Body of pancreas (tissue), 4 donors: ENCODE data around the gene ICE1. TPM values are rescaled to one million over a fixed set of nuclear protein-coding genes. Genes with fewer than 3 reads are reported as not detected.

ENCODE experiments used
- ATAC-seq: fragments of 150-250 bp; one replicate; pipeline ENCODE4 v1.9.1; 2016
- DNase-seq, 4 donors: peaks; one replicate each; pipeline ENCODE4 v3.0.0-alpha.2; 2019
- H3K27ac ChIP-seq, 4 donors: fragments of 200-600 bp; sonication (generic); 1 replicate in 3 of 4; 2 replicates in 1 of 4; pipeline versions ENCODE4 v1.5.1 to v1.6.1; 2016 to 2019; ENCODE audit warnings: mild to moderate bottlenecking in 1 of 4, mixed read lengths in 1 of 4, moderate library complexity in 1 of 4
- H3K27me3 ChIP-seq, 2 donors: fragments of 200-600 bp; sonication (generic); one replicate each; pipeline ENCODE4 v1.6.0; 2016; ENCODE audit warnings: mild to moderate bottlenecking in 1 of 2
- H3K36me3 ChIP-seq, 2 donors: fragments of 200-600 bp; sonication (generic); replicated peaks in 1 of 2; 2 replicates each; pipeline ENCODE4 v1.5.1; 2016; ENCODE audit warnings: low read depth in 2 of 2; ENCODE audit not compliant: insufficient read depth in 1 of 2
- H3K4me1 ChIP-seq: fragments of 200-600 bp; sonication (generic); one replicate; pipeline ENCODE4 v1.6.0; 2016
- H3K4me3 ChIP-seq, 2 donors: fragments of 200-600 bp; sonication (generic); 1 replicate in 1 of 2; 2 replicates in 1 of 2; pipeline ENCODE4 v1.5.1; 2016 to 2019
- H3K9me3 ChIP-seq, 3 donors: fragments of 200-600 bp; sonication (generic); 1 replicate in 2 of 3; 2 replicates in 1 of 3; pipeline ENCODE4 v1.5.1; 2016
- POLR2A ChIP-seq, 3 donors: fragments of 450-650 bp; IDR thresholded peaks; one replicate each; pipeline ENCODE4 v1.6.1; 2016; ENCODE audit warnings: antibody characterized with exemption in 3 of 3, mild to moderate bottlenecking in 2 of 3
- WGBS, 2 donors: methylation state at CpG; one replicate each; pipeline ENCODE4 v1.1.5; 2017; 5-methylcytosine and 5-hydroxymethylcytosine counted together
- intact Hi-C: fragments of 100-400 bp; cut with DNase I; formaldehyde crosslinking; loops from one replicate; pipeline ENCODE4 v1.15.1; 2023
- total RNA-seq, 2 donors: library from RNA; depleted of rRNA; stranded (reverse); fragments of >200 nt; gene quantifications; one replicate each; pipeline ENCODE4 v1.1.0, GENCODE V29; 2016
- TF ChIP-seq, protein P1 (sequence below), 7 experiments: fragments of 450-650 bp in 4 of 7; fragments of 200-600 bp in 3 of 7; sonication (generic) in 3 of 7; IDR thresholded peaks; one replicate each; pipeline ENCODE4 v1.5.1; 2016 to 2019; ENCODE audit warnings: antibody characterized with exemption in 7 of 7

ICE1 gene
- total RNA-seq, 2 donors from 2014 or later, result 13.5 to 15.6 TPM

DNA sequence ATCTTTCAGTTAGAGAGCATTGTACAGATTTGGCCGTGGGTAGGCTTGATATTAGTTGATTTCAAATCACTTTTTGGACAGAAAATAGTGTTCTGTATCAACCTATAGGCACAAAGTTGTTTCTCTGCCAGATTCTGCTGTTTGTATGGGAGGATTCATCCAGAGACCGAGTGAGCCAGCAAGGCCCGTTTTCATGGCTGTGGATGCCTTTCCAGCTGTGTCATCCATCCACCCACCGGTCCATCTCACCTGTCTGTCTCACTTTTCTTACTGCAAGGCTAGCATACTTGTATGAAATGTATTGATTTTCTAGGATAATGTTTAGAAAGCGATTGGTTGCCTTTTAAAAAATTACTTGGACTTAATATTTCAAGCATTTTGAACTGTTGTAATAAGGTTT lies 34.4 kb downstream of the ICE1 start:
- intact Hi-C loops, result no loop called here
- DNase-seq (no peak), ATAC-seq (no peak)
- Histone ChIP-seq H3K4me3 (no peak overlapping the region), H3K27ac (no peak overlapping the region), H3K36me3 (peaks cover 0 to 31% of the 10 kb centered on the region in 2 donors), H3K9me3 (no peaks in the 10 kb centered on the region), H3K4me1 (no peaks in the 10 kb centered on the region), H3K27me3 (no peaks in the 10 kb centered on the region)
- 68 to 69% methylated on average over 5 of the region's 5 CpGs for WGBS, 2 donors
- TF ChIP-seq, protein P1, sequence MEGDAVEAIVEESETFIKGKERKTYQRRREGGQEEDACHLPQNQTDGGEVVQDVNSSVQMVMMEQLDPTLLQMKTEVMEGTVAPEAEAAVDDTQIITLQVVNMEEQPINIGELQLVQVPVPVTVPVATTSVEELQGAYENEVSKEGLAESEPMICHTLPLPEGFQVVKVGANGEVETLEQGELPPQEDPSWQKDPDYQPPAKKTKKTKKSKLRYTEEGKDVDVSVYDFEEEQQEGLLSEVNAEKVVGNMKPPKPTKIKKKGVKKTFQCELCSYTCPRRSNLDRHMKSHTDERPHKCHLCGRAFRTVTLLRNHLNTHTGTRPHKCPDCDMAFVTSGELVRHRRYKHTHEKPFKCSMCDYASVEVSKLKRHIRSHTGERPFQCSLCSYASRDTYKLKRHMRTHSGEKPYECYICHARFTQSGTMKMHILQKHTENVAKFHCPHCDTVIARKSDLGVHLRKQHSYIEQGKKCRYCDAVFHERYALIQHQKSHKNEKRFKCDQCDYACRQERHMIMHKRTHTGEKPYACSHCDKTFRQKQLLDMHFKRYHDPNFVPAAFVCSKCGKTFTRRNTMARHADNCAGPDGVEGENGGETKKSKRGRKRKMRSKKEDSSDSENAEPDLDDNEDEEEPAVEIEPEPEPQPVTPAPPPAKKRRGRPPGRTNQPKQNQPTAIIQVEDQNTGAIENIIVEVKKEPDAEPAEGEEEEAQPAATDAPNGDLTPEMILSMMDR (IDR thresholded peaks at IDR 0.05), result no peak
- TF ChIP-seq POLR2A (IDR thresholded peaks at IDR 0.05), result no peak

DNA sequence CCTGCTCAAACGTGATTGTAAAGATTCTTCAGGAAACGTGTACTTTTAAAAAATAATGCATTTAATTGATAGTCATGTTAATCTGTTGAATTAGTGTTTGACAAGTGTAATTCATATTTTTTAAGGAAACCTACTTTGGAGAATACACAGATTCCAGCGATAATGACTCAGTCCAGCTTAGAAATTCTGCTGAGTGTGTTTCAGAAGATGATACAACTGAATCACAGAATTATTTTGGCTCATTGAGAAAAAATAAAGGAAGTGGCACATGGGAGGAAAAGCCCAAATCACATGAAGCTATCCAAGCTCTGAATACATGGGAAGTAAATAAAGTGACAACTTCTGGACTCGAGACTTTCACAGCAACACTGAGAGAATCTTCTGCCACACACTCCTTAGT lies 37.8 kb downstream of the ICE1 start:
- Histone ChIP-seq H3K4me1 (no peaks in the 10 kb centered on the region), H3K27ac (no peak overlapping the region), H3K9me3 (no peaks in the 10 kb centered on the region), H3K4me3 (no peak overlapping the region), H3K36me3 (peaks cover 0 to 43% of the 10 kb centered on the region in 2 donors), H3K27me3 (no peaks in the 10 kb centered on the region)
- intact Hi-C loops, result no loop called here
- TF ChIP-seq POLR2A (IDR thresholded peaks at IDR 0.05), result no peak
- TF ChIP-seq, protein P1 (IDR thresholded peaks at IDR 0.05), result no peak
- no peak for DNase-seq
- ATAC-seq, result no peak
- 79% methylated on average over 4 of the region's 4 CpGs for WGBS, 2 donors

DNA sequence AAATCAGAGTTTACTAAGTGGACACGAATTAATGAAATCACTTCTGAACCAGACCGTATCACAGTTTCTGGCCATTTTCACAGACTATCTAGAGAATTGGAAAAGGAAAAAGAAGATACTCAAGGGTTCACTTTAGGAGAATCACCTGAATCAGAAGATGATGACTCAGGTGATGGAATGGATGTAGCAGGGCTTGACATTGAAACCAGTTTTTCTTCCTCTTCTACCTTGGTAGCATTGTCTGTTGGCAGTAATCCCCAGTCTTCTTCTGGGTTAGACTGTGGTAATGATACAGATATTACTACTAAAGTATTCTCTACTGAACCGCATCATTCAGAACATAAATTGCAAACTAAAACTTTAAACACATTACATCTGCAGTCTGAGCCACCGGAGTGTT lies 38.5 kb downstream of the ICE1 start:
- DNase-seq, result no peak
- no peaks in the 10 kb centered on the region for H3K4me1 ChIP-seq
- WGBS, 2 donors, result 91 to 95% methylated on average over 4 of the region's 4 CpGs
- no peaks in the 10 kb centered on the region for H3K9me3 ChIP-seq
- no peaks in the 10 kb centered on the region for H3K27me3 ChIP-seq
- intact Hi-C loops, result no loop called here
- H3K4me3 ChIP-seq, result no peak overlapping the region
- no peak for ATAC-seq
- TF ChIP-seq, protein P1 (IDR thresholded peaks at IDR 0.05), result no peak
- TF ChIP-seq POLR2A (IDR thresholded peaks at IDR 0.05), result no peak
- peaks cover 0 to 45% of the 10 kb centered on the region in 2 donors for H3K36me3 ChIP-seq
- H3K27ac ChIP-seq, result no peak overlapping the region

DNA sequence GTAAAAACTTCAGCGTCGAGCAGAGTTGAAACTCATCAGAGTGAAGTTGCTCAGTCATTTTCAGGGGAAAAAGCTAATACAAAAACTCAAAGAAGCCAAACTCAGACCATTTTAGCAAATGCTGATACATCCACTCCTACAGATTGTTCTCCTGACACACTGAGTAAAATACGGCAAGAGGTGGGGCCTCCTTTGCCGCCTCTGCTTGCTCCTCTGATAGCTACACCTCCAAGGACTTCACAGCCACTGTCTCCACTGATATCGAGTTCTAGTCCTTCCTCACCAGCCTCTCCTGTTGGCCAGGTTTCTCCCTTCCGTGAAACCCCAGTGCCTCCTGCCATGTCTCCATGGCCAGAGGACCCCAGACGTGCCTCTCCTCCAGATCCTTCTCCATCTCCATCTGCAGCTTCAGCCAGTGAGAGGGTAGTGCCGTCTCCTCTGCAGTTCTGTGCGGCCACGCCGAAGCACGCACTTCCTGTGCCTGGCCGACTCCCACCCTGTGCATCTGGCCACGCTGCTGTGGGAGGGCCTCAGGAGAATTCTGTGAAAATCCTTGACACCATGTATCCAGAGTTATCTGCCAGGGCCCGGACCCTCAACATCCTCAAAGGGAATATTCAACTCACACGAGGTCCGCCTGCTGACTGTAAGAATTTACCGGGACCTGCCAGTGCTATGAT lies 41.7 kb downstream of the ICE1 start:
- intact Hi-C loops, result no loop called here

More for the DNA sequence above, 41.7 kb downstream of the ICE1 start:
- DNase-seq (no peak), ATAC-seq (no peak)
- H3K4me3 ChIP-seq, result no peak overlapping the region
- TF ChIP-seq, protein P1 (IDR thresholded peaks at IDR 0.05), result no peak
- TF ChIP-seq POLR2A (IDR thresholded peaks at IDR 0.05), result no peak
- H3K27me3 ChIP-seq, result no peaks in the 10 kb centered on the region
- no peak overlapping the region for H3K27ac ChIP-seq
- H3K36me3 ChIP-seq, result peaks cover 0 to 34% of the 10 kb centered on the region in 2 donors
- 92 to 94% methylated on average over 16 to 18 of the region's 18 CpGs for WGBS, 2 donors
- H3K4me1 ChIP-seq, result no peaks in the 10 kb centered on the region
- H3K9me3 ChIP-seq, result no peaks in the 10 kb centered on the region
